HepG2 (cell line): ENCODE results near the gene ADAMTS13.

ENCODE experiments used
- CTCF ChIP-seq: sonication (generic); formaldehyde crosslinking; IDR thresholded peaks from 2 replicates; pipeline ENCODE4 v1.5.0; 2020; ENCODE audit warnings: mild to moderate bottlenecking, missing genetic modification reagents, moderate library complexity
- EP300 ChIP-seq, 3 experiments: sonication (generic) in 1 of 3; formaldehyde crosslinking in 1 of 3; IDR thresholded peaks; 2 replicates each; pipeline versions ENCODE4 v1.5.1 to v1.6.1; 2011 to 2020; ENCODE audit warnings: low read depth in 2 of 3, low read length in 2 of 3, borderline replicate concordance in 1 of 3, improper control_type of control experiment in 1 of 3, mild to moderate bottlenecking in 1 of 3, missing genetic modification reagents in 1 of 3, moderate library complexity in 1 of 3
- FOXJ3 ChIP-seq: sonication (generic); formaldehyde crosslinking; IDR thresholded peaks from 2 replicates; pipeline ENCODE4 v1.4.0; 2020; ENCODE audit warnings: missing genetic modification reagents, mild to moderate bottlenecking, borderline replicate concordance
- NCOA2 ChIP-seq: sonication (generic); formaldehyde crosslinking; IDR thresholded peaks from 2 replicates; pipeline ENCODE4 v1.8.0; 2022; ENCODE audit warnings: inconsistent platforms
- TF ChIP-seq, protein P1 (sequence below): sonication (generic); formaldehyde crosslinking; IDR thresholded peaks from 2 replicates; pipeline ENCODE4 v1.4.0; 2020; ENCODE audit warnings: missing genetic modification reagents

DNA sequence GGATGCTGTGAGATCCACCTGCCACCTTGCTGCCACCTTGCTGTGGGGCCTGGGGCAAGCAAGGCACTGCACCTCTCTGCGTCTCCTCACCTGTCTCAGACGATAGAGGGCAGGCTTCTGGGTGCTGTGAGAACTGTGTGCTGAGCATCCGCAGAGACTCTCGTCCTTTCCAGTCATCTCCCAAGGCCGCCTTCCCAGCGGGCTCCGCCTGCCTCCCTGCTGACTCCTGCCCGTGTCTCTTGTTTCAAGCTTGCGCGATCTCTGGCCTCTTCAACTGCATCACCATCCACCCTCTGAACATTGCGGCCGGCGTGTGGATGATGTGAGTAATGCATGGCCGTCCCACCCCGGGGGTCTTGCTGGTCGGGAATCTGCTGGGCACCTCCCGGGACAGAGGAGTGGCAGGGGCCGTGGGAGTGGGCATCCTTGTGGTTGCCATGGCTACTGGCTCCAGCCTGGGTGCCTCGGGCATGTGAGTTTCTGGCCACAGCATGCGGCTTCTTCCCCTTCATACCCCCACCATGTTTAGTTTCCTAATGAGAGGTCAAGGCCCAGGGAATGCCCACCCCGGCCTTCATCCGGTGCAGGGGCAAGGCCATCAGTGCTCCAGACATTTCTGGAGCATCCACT lies 41.2 kb downstream of the ADAMTS13 start:
- TF ChIP-seq CTCF (CRISPR knock-in tag) (peak; percentile 54), FOXJ3 (CRISPR knock-in tag) (no peak), NCOA2 (CRISPR knock-in tag) (no peak), EP300 (IDR thresholded peaks at IDR 0.05; ENCODE audit: low read depth in 2 of 2, low read length in 2 of 2) (no peak), EP300 (CRISPR knock-in tag; IDR thresholded peaks at IDR 0.05; ENCODE audit: borderline replicate concordance) (no peak)
- TF ChIP-seq, protein P1, sequence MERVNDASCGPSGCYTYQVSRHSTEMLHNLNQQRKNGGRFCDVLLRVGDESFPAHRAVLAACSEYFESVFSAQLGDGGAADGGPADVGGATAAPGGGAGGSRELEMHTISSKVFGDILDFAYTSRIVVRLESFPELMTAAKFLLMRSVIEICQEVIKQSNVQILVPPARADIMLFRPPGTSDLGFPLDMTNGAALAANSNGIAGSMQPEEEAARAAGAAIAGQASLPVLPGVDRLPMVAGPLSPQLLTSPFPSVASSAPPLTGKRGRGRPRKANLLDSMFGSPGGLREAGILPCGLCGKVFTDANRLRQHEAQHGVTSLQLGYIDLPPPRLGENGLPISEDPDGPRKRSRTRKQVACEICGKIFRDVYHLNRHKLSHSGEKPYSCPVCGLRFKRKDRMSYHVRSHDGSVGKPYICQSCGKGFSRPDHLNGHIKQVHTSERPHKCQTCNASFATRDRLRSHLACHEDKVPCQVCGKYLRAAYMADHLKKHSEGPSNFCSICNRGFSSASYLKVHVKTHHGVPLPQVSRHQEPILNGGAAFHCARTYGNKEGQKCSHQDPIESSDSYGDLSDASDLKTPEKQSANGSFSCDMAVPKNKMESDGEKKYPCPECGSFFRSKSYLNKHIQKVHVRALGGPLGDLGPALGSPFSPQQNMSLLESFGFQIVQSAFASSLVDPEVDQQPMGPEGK (CRISPR knock-in tag), result no peak
